Measurements from ENCODE around the gene TNS1. TPM values are rescaled to one million over a fixed set of nuclear protein-coding genes. Genes with fewer than 3 reads are reported as not detected.

Gene TNS1
- total RNA-seq, 2 donors from 2014 or later, result 3.3 to 4.2 TPM

- H3K27me3 Mint-ChIP-seq (ENCODE audit: insufficient read depth), result peaks cover 12% of the 10 kb centered on the region
- H3K9me3 ChIP-seq (ENCODE audit: control insufficient read depth, low read length), result no peaks in the 10 kb centered on the region
- H3K4me1 Mint-ChIP-seq, result peaks cover 30% of the 10 kb centered on the region
Observed at GRCh38 chr2:217914878-217915277, 87.9 kb downstream of the TNS1 start.

GRCh38 chr2:217914078-217914477, 88.7 kb downstream of the TNS1 start:
- TF ChIP-seq CTCF (conservative IDR thresholded peaks at IDR 0.05), result no peak
- H3K9ac ChIP-seq (ENCODE audit: extremely low read depth, low read length, poor library complexity, severe bottlenecking), result no peak overlapping the region
- peaks cover 12% of the 10 kb centered on the region for H3K27me3 Mint-ChIP-seq (ENCODE audit: insufficient read depth)
- no peak overlapping the region for H3K4me3 ChIP-seq (ENCODE audit: low read length)
- H3K27me3 ChIP-seq (ENCODE audit: control insufficient read depth, insufficient read depth, low read length, poor library complexity, severe bottlenecking), result no peaks in the 10 kb centered on the region
- H3K27ac ChIP-seq (ENCODE audit: low read depth, low read length), result no peak overlapping the region
- 86 to 100% methylated on average over 1 of the region's 1 CpG for WGBS, 2 experiments (ENCODE audit: insufficient coverage in 1 of 2, insufficient read length in 1 of 2)
- no peak for DNase-seq
- no peak overlapping the region for H3K27ac Mint-ChIP-seq
- H3K9me3 Mint-ChIP-seq, result no peaks in the 10 kb centered on the region
- no peaks in the 10 kb centered on the region for H3K4me1 ChIP-seq (ENCODE audit: control insufficient read depth, insufficient read depth, low read length)
- H3K36me3 ChIP-seq (ENCODE audit: control insufficient read depth, insufficient read depth, low read length), result no peaks in the 10 kb centered on the region
- no peak overlapping the region for H3K4me3 Mint-ChIP-seq
- H3K36me3 Mint-ChIP-seq (ENCODE audit: low read depth), result no peaks in the 10 kb centered on the region
- H3K4me1 Mint-ChIP-seq, result peaks cover 24% of the 10 kb centered on the region
- no peaks in the 10 kb centered on the region for H3K9me3 ChIP-seq (ENCODE audit: control insufficient read depth, low read length)

More at GRCh38 chr2:217914878-217915277, 87.9 kb downstream of the TNS1 start:
- H3K9ac ChIP-seq (ENCODE audit: extremely low read depth, low read length, poor library complexity, severe bottlenecking), result no peak overlapping the region
- Mint-ChIP-seq H3K4me3 (no peak overlapping the region), H3K36me3 (ENCODE audit: low read depth) (no peaks in the 10 kb centered on the region), H3K9me3 (no peaks in the 10 kb centered on the region), H3K27ac (no peak overlapping the region)
- H3K27ac ChIP-seq (ENCODE audit: low read depth, low read length), result no peak overlapping the region
- no peaks in the 10 kb centered on the region for H3K27me3 ChIP-seq (ENCODE audit: control insufficient read depth, insufficient read depth, low read length, poor library complexity, severe bottlenecking)
- H3K36me3 ChIP-seq (ENCODE audit: control insufficient read depth, insufficient read depth, low read length), result no peaks in the 10 kb centered on the region
- 93 to 99% methylated on average over 9 of the region's 9 CpGs for WGBS, 2 experiments (ENCODE audit: insufficient coverage in 1 of 2, insufficient read length in 1 of 2)
- H3K4me3 ChIP-seq (ENCODE audit: low read length), result no peak overlapping the region
- no peaks in the 10 kb centered on the region for H3K4me1 ChIP-seq (ENCODE audit: control insufficient read depth, insufficient read depth, low read length)
- no peak for DNase-seq
- no peak for TF ChIP-seq CTCF (conservative IDR thresholded peaks at IDR 0.05)

- WGBS, 2 experiments (ENCODE audit: insufficient coverage in 1 of 2, insufficient read length in 1 of 2), result 80 to 88% methylated on average over 1 to 3 of the region's 3 CpGs
- no peak overlapping the region for H3K27ac ChIP-seq (ENCODE audit: low read depth, low read length)
- H3K36me3 Mint-ChIP-seq (ENCODE audit: low read depth), result no peaks in the 10 kb centered on the region
- no peaks in the 10 kb centered on the region for H3K9me3 Mint-ChIP-seq
- H3K4me3 Mint-ChIP-seq, result no peak overlapping the region
- H3K27me3 Mint-ChIP-seq (ENCODE audit: insufficient read depth), result peaks cover 12% of the 10 kb centered on the region
- TF ChIP-seq CTCF (conservative IDR thresholded peaks at IDR 0.05), result no peak
- H3K4me1 ChIP-seq (ENCODE audit: control insufficient read depth, insufficient read depth, low read length), result no peaks in the 10 kb centered on the region
- H3K36me3 ChIP-seq (ENCODE audit: control insufficient read depth, insufficient read depth, low read length), result no peaks in the 10 kb centered on the region
- H3K27ac Mint-ChIP-seq, result no peak overlapping the region
- no peak for DNase-seq
- H3K27me3 ChIP-seq (ENCODE audit: control insufficient read depth, insufficient read depth, low read length, poor library complexity, severe bottlenecking), result no peaks in the 10 kb centered on the region
- H3K4me1 Mint-ChIP-seq, result peaks cover 20% of the 10 kb centered on the region
- H3K4me3 ChIP-seq (ENCODE audit: low read length), result no peak overlapping the region
- H3K9me3 ChIP-seq (ENCODE audit: control insufficient read depth, low read length), result no peaks in the 10 kb centered on the region
- H3K9ac ChIP-seq (ENCODE audit: extremely low read depth, low read length, poor library complexity, severe bottlenecking), result no peak overlapping the region
Observed at GRCh38 chr2:217913436-217913835, 89.4 kb downstream of the TNS1 start.
